SK-N-SH (cell line): ENCODE results near the gene UBQLN3. TPM values are rescaled to one million over a fixed set of nuclear protein-coding genes. Genes with fewer than 3 reads are reported as not detected.

ENCODE experiments used
- CTCF ChIA-PET: fragments of 300-600, 350-600 bp; formaldehyde crosslinking; extraction: SDS; loops from one replicate; lab custom pipeline; 2021; lab: Yijun Ruan, JAX
- POLR2A ChIA-PET: fragments of 350-600 bp; sonication (Branson Sonifier 250); formaldehyde crosslinking; extraction: SDS; loops from one replicate; lab custom pipeline; 2020; ENCODE audit warnings: antibody characterized with exemption, inconsistent platforms; lab: Yijun Ruan, JAX
- DNase-seq: peaks from one replicate; pipeline ENCODE4 v3.0.0; 2012
- H2AFZ ChIP-seq: fragments of 200-600 bp; sonication (generic); 2 replicates; pipeline ENCODE4 v1.8.1; 2016; ENCODE audit warnings: antibody characterized with exemption, mild to moderate bottlenecking, low read depth
- H3F3A ChIP-seq: fragments of 200-600 bp; sonication (generic); replicated peaks from 2 replicates; pipeline ENCODE3; 2016; ENCODE audit warnings: antibody characterized with exemption, mild to moderate bottlenecking; ENCODE audit not compliant: insufficient read depth
- H3K27ac ChIP-seq, 2 experiments: fragments of 200-500 bp in 1 of 2; fragments of 200-600 bp in 1 of 2; sonication (Bioruptor generic) in 1 of 2; sonication (generic), shearing (Covaris generic) in 1 of 2; 2 replicates each; pipeline versions ENCODE4 v1.5.1 to v1.6.1; 2014 to 2016; ENCODE audit warnings: low read depth in 2 of 2, inconsistent platforms in 1 of 2, low read length in 1 of 2, mild to moderate bottlenecking in 1 of 2, mixed read lengths in 1 of 2
- H3K27me3 ChIP-seq: fragments of 200-600 bp; sonication (generic), shearing (Covaris generic); 2 replicates; pipeline ENCODE4 v1.6.1; 2016; ENCODE audit warnings: mixed run types; ENCODE audit not compliant: insufficient read depth
- H3K36me3 ChIP-seq, 2 experiments: fragments of 200-500 bp in 1 of 2; fragments of 200-600 bp in 1 of 2; sonication (Bioruptor generic) in 1 of 2; sonication (generic) in 1 of 2; replicated peaks in 1 of 2; 2 replicates each; pipeline versions ENCODE3 to v1.5.1; 2014 to 2016; ENCODE audit warnings: low read length in 1 of 2, mild to moderate bottlenecking in 1 of 2; ENCODE audit not compliant: insufficient read depth in 2 of 2, control insufficient read depth in 1 of 2
- H3K4me1 ChIP-seq, 2 experiments: fragments of 200-500 bp in 1 of 2; fragments of 200-600 bp in 1 of 2; sonication (Bioruptor generic) in 1 of 2; sonication (generic), shearing (Covaris generic) in 1 of 2; 2 replicates each; pipeline versions ENCODE4 v1.5.1 to v1.6.1; 2014 to 2016; ENCODE audit warnings: low read depth in 1 of 2, low read length in 1 of 2, mixed run types in 1 of 2; ENCODE audit not compliant: insufficient read depth in 2 of 2, control insufficient read depth in 1 of 2
- H3K4me2 ChIP-seq: fragments of 200-600 bp; sonication (generic), shearing (Covaris generic); 2 replicates; pipeline ENCODE4 v1.6.1; 2017; ENCODE audit warnings: mixed run types
- H3K4me3 ChIP-seq, 2 experiments: fragments of 200-500 bp in 1 of 2; fragments of 200-600 bp in 1 of 2; sonication (Bioruptor generic) in 1 of 2; sonication (generic), shearing (Covaris generic) in 1 of 2; 2 replicates each; pipeline versions ENCODE4 v1.5.1 to v1.8.1; 2014 to 2016; ENCODE audit warnings: low read depth in 2 of 2, inconsistent platforms in 1 of 2, low read length in 1 of 2, mild to moderate bottlenecking in 1 of 2, mixed read lengths in 1 of 2, moderate library complexity in 1 of 2
- H3K79me2 ChIP-seq: fragments of 200-600 bp; sonication (generic); 2 replicates; pipeline ENCODE4 v1.8.1; 2017; ENCODE audit warnings: mild to moderate bottlenecking; ENCODE audit not compliant: insufficient read depth
- H3K9ac ChIP-seq: fragments of 200-600 bp; sonication (generic); 2 replicates; pipeline ENCODE4 v1.6.1; 2017; ENCODE audit warnings: mixed run types
- H3K9me2 ChIP-seq: fragments of 200-600 bp; sonication (generic); 2 replicates; pipeline ENCODE4 v1.6.1; 2017; ENCODE audit warnings: mixed run types
- H3K9me3 ChIP-seq: fragments of 200-600 bp; sonication (generic); 2 replicates; pipeline ENCODE4 v1.6.1; 2017; ENCODE audit warnings: mixed run types, mild to moderate bottlenecking, moderate library complexity
- H4K20me1 ChIP-seq: fragments of 200-600 bp; sonication (generic); 2 replicates; pipeline ENCODE4 v1.6.1; 2017; ENCODE audit warnings: mild to moderate bottlenecking, mixed run types; ENCODE audit not compliant: insufficient read depth
- FOSL2 ChIP-seq: IDR thresholded peaks from 2 replicates; pipeline ENCODE4 v1.4.0; 2012; ENCODE audit warnings: low read depth, mild to moderate bottlenecking, moderate library complexity, borderline replicate concordance
- GABPA ChIP-seq: IDR thresholded peaks from 2 replicates; pipeline ENCODE4 v1.4.0; 2012; ENCODE audit warnings: low read depth, mild to moderate bottlenecking
- JUND ChIP-seq: IDR thresholded peaks from 2 replicates; pipeline ENCODE4 v1.4.0; 2012
- WGBS: methylation state at CpG from one replicate; pipeline ENCODE4 v1.1.6; 2017; ENCODE audit warnings: low lambda C conversion rate; 5-methylcytosine and 5-hydroxymethylcytosine counted together
- polyA plus RNA-seq, 3 experiments: library from polyadenylated mRNA; depleted of rRNA; stranded (reverse); fragments of >200 nt; gene quantifications; 2 replicates each; pipeline ENCODE4 v1.2.3, GENCODE V29; 2012

Gene UBQLN3
- polyA plus RNA-seq, 1 of the 3 experiments (the other 2 are of a cell fraction), result not detected

- Histone ChIP-seq H2AFZ (no peak overlapping the region), H3K27ac (no peak overlapping the region), H3K9me2 (no peaks in the 10 kb centered on the region), H3K79me2 (no peaks in the 10 kb centered on the region), H3K4me2 (no peak overlapping the region), H3K9ac (no peak overlapping the region), H3K27me3 (no peaks in the 10 kb centered on the region), H4K20me1 (no peaks in the 10 kb centered on the region), H3K4me1 (no peaks in the 10 kb centered on the region), H3F3A (no peaks in the 10 kb centered on the region), H3K9me3 (no peaks in the 10 kb centered on the region), H3K4me3 (no peak overlapping the region), H3K36me3 (no peaks in the 10 kb centered on the region)
- TF ChIP-seq FOSL2 (no peak), JUND (no peak), GABPA (no peak)
- CTCF ChIA-PET, result interaction anchor here (1.0 kb wide), 2 partner anchors 15 to 1274 kb away, joined by 3 read pairs; no protein-coding TSS in a partner anchor
- POLR2A ChIA-PET, result no interaction called here
- 10% methylated on average over 11 of the region's 14 CpGs for WGBS
- DNase-seq, result no peak
Measured at GRCh38 chr11:5460983-5461621, 48.7 kb downstream of the UBQLN3 start.

Other genes with a start within 250 kb of the UBQLN3 start
- 2.4 TPM in 2 replicates for gene HBE1, start 240.0 kb downstream of the UBQLN3 start, polyA plus RNA-seq (2012; rRNA removed)
- gene OR51B4, start 208.0 kb downstream of the UBQLN3 start, polyA plus RNA-seq (2012; rRNA removed), result 0.07 and 0.29 TPM in 2 replicates
- gene OR51B2, start 185.7 kb downstream of the UBQLN3 start, polyA plus RNA-seq (2012; rRNA removed), result not detected in 2 replicates
- gene OR51B5, start 166.4 kb downstream of the UBQLN3 start, polyA plus RNA-seq (2012; rRNA removed), result 0.15 and 0.29 TPM in 2 replicates
- gene OR51B6, start 158.4 kb downstream of the UBQLN3 start, polyA plus RNA-seq (2012; rRNA removed), result not detected in 2 replicates
- not detected in 2 replicates for gene OR51M1, start 126.1 kb downstream of the UBQLN3 start, polyA plus RNA-seq (2012; rRNA removed)
- gene OR51Q1, start 87.8 kb downstream of the UBQLN3 start, polyA plus RNA-seq (2012; rRNA removed), result not detected in 2 replicates
- 0.08 TPM in 1 of 2 replicates, not detected in the other for gene OR51I1, start 68.4 kb downstream of the UBQLN3 start, polyA plus RNA-seq (2012; rRNA removed)
- gene OR51I2, start 60.6 kb downstream of the UBQLN3 start, polyA plus RNA-seq (2012; rRNA removed), result not detected in 2 replicates
- not detected in 2 replicates for gene OR52D1, start 21.3 kb downstream of the UBQLN3 start, polyA plus RNA-seq (2012; rRNA removed)
- 0.03 and 0.10 TPM in 2 replicates for gene UBQLNL, start 6.7 kb upstream of the UBQLN3 start, polyA plus RNA-seq (2012; rRNA removed)
- gene OR52H1, start 38.6 kb upstream of the UBQLN3 start, polyA plus RNA-seq (2012; rRNA removed), result not detected in 2 replicates
- not detected in 2 replicates for gene OR52B6, start 70.9 kb upstream of the UBQLN3 start, polyA plus RNA-seq (2012; rRNA removed)
- 0.46 and 0.94 TPM in 2 replicates for gene TRIM6, start 86.7 kb upstream of the UBQLN3 start, polyA plus RNA-seq (2012; rRNA removed)
- 3.2 and 4.6 TPM in 2 replicates for gene TRIM34, start 115.0 kb upstream of the UBQLN3 start, polyA plus RNA-seq (2012; rRNA removed)
- gene TRIM5, start 175.1 kb upstream of the UBQLN3 start, polyA plus RNA-seq (2012; rRNA removed), result 22.9 and 29.4 TPM in 2 replicates
- gene TRIM22, start 179.8 kb upstream of the UBQLN3 start, polyA plus RNA-seq (2012; rRNA removed), result 47.1 and 80.4 TPM in 2 replicates
- not detected in 2 replicates for gene OR56B1, start 226.5 kb upstream of the UBQLN3 start, polyA plus RNA-seq (2012; rRNA removed)
- gene OR52N4, start 244.3 kb upstream of the UBQLN3 start, polyA plus RNA-seq (2012; rRNA removed), result 0.10 TPM in 1 of 2 replicates, not detected in the other